ENCODE data around the gene DTNA.
"Not testable (repeated sequence)": the region's sequence is repeated elsewhere in the genome, so short reads cannot be mapped to it uniquely, and the experiment has no call there.

The DTNA gene

DNA sequence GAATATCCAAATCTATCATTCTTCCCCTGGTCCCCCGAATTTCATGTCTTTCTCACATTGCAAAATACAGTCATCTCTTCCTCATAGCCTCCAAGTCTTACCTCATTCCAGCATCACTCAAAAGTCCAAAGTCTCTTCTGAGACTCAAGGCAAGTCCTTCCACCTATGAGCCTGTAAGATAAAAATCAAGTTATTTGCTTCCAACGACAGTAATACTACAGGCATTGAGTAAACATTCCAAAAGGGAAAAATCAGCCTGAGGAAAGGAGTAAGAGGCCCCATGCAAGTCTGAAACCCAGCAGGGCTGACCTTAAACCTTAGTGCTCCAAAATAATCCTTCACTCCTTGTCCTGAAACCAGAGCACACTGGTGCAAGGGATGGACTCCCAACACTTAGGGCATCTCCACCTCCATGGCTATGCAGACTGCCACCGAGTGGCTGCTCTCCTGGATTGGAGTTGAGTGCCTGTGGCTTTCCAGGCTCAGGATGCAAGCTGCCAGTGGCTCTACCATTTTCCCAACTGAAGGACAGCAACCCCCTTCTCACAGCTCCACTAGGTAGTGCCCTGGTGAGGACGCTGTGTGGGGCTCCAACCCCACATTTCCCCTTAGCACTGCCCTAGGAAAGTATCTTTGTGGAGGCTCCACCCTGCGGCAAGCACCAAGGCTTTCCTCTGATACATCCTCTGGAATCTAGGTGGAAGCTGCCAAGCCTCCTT is 16.3 kb downstream of the DTNA start:
- DNase-seq: no peak

DNA sequence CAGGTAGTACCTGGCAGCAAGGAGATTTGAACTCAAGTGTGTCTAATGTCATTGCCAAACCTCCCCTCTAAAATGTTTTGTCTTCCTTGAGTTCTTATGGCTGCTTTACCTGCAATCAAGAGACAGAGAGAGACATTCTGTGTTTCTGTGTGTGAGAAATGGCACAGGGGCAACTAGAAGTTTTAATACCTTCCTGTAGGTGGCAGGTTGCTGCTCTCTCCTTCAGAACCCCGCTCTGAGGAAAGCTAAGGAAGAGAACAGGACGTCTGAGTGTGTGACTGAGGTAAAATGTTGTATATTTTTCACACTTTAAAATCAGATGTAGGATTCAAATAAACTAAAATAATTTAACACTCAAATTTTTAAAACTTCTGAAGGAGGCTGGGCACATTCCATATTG is 19.2 kb downstream of the DTNA start:
- DNase-seq: no peak

DNA sequence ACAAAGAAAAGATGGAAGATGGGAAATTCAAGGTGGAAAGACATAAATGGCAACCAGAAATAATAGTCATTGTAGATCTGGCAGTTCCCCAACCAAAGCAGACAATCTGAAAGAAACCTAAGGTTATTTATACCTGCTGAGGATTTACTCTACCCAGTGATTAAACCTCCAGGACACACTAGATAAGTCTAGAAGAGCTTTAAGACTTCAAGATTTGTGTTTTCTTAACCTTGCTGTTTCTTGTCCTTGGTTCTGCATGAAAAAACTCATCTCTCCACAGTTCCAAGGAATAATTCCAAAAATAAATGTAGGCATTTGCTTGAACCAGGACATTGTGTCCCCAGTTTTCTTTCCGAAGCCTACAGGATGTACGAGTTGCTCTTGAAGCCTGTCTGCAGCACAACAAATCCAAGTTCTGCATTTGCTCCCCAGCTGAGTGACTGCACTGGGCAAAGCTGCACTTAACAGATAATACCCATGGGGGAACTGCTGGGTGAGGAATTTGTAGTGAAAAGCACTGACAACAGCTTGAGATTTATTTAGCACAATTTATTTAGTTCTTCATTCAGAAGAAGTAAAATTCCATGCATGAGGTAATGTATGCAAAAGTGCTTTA is 19.8 kb downstream of the DTNA start:
- no peak for DNase-seq

DNA sequence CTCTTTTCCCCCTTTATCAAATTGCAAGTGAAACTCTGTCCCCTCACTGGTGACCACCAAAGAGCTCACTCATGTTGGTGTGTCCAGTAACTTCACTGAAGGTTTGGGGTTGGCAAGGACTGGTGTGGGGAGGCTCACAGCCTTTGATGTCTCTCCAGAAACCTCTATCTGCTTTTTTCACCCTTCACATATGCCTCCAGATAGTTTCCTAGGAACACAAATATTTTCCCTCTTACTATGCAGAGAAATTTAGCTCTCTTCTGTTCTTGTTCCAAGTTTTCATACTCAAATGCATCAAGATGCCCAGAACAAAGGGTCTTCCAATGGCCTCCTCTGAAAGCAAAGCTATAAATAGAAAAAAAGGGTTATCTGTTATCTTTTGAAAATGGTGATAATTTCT is 20.7 kb downstream of the DTNA start:
- no peak for DNase-seq

- DNase-seq: no peak
These were observed 24.0 kb downstream of the DTNA start for GRCh38 chr18:34734056-34734455.

- DNase-seq: not testable (repeated sequence)
These were observed 24.4 kb downstream of the DTNA start for GRCh38 chr18:34734526-34734925.

GRCh38 chr18:34738175-34738894 is 28.2 kb downstream of the DTNA start:
- DNase-seq: no peak

- DNase-seq: no peak
These were observed 30.0 kb downstream of the DTNA start for GRCh38 chr18:34740101-34740500.

DNA sequence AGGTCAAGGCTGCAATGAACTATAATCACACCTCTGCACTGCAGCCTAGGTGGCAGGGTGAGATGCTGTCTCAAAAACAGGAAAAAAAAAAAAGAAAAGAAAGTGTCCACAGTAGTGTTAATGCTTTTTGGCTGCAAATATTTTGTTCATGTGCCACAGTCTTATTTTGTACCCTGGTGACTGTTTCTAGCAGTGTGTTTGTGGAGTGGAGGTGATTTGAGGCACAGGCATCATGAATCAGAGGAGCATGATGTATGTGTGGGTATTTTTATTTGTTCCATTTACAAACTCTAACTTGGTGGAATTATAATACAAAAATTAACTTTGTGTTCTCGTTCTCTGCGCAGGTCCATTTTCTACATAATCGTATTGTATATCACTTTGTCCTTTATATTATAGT is 30.6 kb downstream of the DTNA start:
- DNase-seq: no peak

DNA sequence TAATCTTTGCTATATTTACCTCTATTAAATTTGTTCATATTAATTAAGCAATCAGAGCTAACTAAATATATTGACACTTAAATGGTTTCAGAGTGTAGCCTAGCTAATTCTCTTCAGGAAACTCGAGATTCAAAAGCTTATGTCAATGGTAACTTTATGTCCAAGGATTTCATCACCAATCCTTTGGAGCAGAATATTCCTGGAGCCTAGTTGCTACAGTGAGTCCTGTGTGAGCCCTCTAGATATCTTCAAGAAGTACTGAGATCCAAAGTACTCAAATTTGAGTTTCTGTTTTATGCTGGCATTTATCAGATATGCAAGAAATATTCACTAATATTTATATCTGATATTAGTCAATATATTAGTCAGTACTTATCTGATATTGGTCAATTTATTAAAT is 31.3 kb downstream of the DTNA start:
- DNase-seq: no peak

- no peak for DNase-seq
These were observed 32.8 kb downstream of the DTNA start for GRCh38 chr18:34742891-34743341.

GRCh38 chr18:34744569-34744968 is 34.5 kb downstream of the DTNA start:
- DNase-seq: no peak

DNA sequence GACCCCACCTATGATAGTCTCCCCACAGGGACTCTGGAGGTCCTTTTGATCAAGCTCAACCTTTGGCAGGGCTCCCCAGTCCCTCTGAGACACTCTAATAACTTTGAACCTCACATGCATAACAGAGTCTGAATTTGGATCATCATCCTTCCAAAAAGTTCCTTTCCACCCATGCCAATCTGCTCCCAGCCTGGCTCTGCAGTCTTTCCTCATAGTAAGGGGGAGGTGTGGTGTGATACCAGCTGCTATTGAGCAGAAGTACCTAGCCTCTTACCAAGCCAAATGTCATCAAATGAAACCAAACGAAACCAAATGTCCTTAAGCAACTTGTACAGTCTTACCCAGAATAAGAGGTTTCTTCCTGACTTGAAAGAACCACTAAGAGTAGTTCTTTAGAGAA is 36.5 kb downstream of the DTNA start:
- DNase-seq: no peak

- DNase-seq: no peak
These were observed 39.6 kb downstream of the DTNA start for GRCh38 chr18:34749721-34750120.

- DNase-seq: no peak
These were observed 42.0 kb downstream of the DTNA start for GRCh38 chr18:34752056-34752455.

DNA sequence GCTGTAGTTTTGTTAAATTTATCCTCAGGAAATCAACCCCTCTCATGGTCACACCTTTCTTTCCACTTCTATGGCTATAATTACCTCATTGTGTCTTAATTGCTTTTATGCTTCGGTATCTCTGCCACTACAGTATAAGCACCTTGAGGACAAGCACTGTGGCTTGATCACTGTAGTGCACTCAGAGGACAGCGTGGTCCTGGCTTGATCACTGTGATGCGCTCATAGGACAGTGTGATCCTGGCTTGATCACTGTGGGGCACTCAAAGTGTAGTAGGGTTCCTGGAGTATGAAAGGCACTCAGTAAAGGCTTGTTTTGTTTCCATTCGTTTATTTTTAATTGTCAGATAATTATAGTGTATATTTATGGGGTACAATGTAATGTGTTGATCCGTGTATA is 44.2 kb downstream of the DTNA start:
- DNase-seq: no peak

DNA sequence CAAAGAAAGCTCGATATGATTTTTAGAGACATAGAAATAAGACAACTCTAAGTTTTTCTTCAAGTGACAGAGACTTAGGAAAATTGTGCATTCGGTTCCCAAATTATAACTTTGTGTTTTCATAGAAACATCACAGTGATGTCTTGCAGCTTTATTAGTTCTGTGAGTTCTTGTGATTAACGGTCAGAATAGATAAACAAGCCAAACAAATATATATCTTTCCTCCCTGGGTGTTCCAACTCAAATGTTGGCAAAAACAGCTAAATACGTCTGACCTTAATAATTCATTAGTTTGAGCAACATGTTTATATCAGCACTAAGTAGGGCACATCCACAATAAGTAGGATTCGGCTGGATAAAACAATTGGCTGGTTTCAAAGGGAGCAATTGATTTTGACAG is 47.6 kb downstream of the DTNA start:
- DNase-seq: no peak

DNA sequence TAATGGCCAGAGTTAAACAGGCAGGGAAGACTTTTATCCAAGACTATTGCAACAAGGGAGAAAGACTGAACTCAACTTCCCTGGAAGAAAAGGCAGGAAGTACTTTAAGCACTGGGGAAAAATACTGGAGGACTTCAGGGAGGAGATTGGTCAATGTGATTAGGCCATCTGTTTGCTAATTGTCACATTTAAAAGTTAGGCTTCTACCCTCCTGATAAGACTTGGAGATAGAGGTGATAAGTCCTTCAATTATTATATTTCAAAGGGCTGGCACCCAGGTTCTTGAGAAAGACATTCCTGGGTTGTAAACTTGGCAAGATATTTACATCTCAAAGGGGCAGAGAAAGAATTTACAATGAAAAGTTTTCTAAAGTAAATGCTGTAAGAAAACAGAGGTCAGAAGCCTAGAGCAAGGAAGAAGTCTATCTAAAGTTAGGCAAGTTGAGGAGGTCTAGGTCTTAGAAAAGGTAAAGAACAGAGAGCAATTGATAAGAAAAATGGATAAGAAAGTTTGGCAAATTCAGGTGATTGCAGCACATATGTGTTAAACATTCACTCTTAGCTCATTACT is 48.4 kb downstream of the DTNA start:
- DNase-seq: no peak

DNA sequence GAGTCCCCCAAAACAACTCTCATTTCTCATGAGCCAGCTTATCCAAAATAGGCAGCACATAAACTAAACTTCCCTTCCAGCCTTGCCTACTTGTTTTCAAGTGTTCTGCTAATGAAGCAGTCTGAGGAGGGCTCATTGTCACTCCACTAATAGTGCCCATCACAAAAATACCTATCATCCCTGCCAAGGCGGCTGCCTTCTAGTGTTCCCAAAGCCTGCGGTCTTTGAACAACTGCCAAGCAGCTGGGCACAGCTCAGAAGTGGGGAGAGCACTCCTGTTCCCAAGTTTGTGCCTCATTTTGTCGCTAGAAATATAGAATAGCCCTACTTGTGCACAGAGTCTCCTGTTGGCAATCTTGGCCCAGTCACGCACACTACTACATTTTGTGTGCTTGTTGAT is 50.3 kb downstream of the DTNA start:
- no peak for DNase-seq

- no peak for DNase-seq
These were observed 54.4 kb downstream of the DTNA start for GRCh38 chr18:34764451-34764850.

- no peak for DNase-seq
These were observed 57.5 kb downstream of the DTNA start for GRCh38 chr18:34767601-34768027.

GRCh38 chr18:34771958-34772357 is 61.9 kb downstream of the DTNA start:
- no peak for DNase-seq

DNA sequence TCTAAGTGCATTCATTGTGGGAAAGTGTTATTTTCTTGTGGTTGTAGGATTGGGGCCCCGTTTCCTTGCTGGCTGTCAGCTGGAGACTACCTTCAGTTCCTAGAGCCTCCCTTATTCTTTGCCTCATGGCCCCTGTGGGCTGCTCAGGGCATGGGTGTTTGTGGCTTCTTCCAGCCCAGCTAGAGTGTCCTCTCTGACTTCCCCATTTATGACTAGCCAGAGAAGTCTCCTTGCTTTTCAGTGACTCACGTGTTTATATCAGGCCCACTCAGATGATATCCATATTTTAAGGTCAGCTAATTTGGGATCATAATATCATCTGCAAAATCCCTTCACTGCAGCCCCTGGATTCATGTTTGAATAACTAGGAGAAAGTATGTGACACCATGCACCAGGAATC is 62.8 kb downstream of the DTNA start:
- no peak for DNase-seq

- no peak for DNase-seq
These were observed 63.3 kb downstream of the DTNA start for GRCh38 chr18:34773378-34773777.
